Frontal cortex (tissue), 4 donors: ENCODE results near the gene SLC12A4. TPM values are rescaled to one million over a fixed set of nuclear protein-coding genes. Genes with fewer than 3 reads are reported as not detected.

Experiments
- DNase-seq, 2 donors: peaks; one replicate each; pipeline ENCODE4 v3.0.0; 2012; ENCODE audit warnings: low spot score in 2 of 2
- FAIRE-seq: peaks from 2 replicates; lab custom pipeline; 2012; peaks lifted over from hg19 to GRCh38; lab: Jason Lieb, UNC
- total RNA-seq: library from RNA; depleted of rRNA; stranded (reverse); fragments of >200 nt; gene quantifications from one replicate; pipeline ENCODE4 v1.2.3, GENCODE V29; 2014
- donor health status: control.
- donor health status: control.
- donor health status: control.

SLC12A4 gene
- total RNA-seq, 1 donor from 2014 or later, result 6.5 TPM

DNA sequence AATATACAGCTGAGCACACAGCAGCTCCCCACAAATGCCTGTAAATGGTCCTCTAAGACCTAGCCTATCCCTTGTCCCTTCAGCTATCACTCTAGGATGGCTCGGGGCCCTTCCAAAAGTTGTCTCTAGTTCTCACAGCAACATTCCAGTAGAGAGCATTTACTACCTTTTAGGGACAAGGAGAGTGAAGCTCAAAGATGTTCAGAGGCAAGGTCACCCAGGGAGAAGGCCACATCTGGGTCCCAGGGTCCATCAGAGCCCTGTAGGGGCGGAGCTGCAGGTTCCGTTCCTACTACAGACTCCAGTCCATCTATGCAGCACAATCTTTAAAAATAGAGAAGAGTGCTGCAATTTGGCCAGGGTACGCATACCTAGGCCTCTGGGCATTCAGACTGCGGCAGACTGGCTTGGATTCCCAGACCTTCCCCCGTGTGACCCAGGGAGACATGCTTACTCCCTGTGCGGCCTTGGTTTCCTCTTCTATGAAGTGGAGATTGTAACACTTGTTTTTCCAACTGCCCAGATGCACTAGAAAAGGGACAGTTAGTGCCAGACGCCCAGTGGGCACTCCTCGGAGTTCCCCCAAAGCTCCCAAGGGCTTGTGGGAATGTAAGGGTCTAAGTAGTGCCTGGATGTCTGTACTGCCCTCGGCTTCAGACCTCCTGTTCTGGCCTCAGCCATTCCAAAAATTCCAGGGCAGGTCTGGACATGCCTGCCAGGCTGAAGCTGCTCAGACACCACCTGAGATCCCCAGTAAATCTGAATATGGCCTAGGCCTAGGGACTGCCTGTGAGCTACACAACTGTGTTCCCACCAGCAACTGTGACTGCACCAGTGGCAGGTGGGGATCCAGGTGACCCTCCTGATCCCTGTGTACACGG, 2.5 kb downstream of the SLC12A4 start:
- DNase-seq (no peak), FAIRE-seq (no peak)

DNA sequence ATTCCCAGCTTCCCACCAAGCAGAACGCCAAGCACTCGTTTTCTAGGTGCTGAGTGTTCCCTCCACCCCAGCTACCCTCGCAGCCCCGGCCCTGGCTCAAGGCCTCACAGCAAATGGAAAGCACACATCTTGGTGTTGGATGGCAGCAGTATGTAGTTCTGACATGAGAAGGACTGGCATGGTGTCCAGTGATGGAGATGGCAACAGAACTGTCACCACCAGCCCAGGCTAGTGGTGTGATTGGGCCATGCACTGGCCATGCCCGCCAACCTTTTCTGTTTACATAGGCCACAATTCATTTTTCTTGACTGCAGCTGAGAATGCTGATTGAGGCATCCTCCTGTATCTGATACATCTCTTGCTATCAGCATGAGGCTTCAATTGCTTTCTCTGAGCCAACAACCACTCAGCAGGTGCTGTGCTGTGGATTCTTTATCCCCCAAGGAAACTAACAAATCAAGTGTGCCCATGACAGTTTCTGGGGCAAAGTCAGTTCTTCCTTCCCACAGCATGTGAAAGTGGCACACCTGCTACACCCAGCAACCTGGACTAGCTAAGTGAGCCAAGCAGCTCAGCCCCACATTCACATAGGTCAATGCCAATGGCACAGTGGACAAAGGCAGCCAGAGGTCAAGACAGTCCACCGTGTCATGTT, 3.8 kb downstream of the SLC12A4 start:
- DNase-seq (no peak), FAIRE-seq (no peak)

DNA sequence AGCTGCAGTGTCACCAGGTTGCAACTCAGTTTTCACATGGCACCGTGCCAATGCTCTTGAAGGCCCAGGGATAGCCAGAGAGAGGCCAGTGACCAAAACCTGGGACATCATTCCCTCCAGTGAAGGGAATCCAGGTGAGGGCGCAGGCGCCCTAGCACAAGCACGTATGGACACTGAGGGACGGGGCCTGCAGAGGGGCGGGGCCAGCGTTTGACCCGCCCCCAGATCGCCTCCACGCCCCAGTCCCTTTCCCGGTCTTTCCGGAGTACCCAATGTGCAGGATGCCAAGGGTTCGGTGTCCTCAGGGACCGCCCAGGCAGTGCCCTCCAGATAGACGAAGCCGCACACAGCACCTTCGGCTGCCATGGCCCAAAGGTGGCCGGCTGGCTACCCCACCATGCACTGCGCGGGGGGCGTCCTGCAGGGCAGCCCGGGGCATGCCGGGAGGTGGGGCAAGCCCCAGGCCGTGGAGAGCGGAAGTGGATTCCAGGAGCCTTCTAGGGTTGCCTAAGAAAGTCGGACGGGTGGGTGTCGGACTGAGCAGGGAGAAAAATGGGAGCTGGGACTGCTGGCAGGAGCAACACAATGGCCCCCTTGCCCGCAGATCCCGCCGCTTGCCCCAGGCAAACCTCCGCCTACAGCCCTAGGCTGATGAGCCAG, 4.6 kb downstream of the SLC12A4 start:
- FAIRE-seq, result no peak

DNA sequence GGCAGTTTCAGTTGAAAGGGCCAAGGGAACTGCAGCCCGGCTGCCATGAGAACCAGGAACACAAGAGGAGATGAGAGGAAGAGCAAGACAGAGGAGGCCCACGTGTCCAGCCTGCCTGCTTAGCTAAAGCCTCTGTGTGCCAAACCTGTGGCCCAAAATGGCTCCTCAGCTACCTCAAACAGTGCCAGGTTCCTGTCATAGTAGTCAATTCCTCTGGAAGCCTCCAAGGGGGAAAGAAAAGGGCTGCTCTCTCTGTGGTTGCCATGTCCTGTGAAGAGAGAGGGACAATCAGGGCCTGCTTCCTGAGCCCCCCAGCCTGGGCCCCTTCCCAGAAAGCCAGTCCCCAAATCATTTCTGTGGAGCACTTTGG, 5.2 kb downstream of the SLC12A4 start:
- no peak for DNase-seq
- FAIRE-seq, result no peak

More for the DNA sequence above, 4.6 kb downstream of the SLC12A4 start:
- no peak for DNase-seq

DNA sequence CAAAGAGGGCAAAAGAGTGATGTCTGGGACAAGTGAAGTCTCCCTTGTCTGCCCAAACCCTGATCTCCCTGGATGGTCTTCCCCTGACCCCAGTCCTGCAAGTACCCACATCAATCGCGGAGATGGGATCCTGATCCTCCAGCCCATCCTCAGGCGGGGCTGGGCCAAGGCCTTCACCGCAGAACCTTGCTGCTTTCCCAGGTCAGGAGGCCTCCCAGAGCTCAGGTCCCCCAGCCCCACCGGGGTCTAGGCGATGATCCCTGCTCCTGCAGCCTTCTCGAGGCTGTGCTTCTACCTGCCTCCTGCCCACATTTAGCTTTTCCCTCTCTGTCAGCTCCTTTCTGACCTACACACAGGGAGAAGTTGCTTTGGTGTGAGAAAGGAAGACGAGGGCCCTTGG, 6.3 kb downstream of the SLC12A4 start:
- no peak for DNase-seq
- no peak for FAIRE-seq

DNA sequence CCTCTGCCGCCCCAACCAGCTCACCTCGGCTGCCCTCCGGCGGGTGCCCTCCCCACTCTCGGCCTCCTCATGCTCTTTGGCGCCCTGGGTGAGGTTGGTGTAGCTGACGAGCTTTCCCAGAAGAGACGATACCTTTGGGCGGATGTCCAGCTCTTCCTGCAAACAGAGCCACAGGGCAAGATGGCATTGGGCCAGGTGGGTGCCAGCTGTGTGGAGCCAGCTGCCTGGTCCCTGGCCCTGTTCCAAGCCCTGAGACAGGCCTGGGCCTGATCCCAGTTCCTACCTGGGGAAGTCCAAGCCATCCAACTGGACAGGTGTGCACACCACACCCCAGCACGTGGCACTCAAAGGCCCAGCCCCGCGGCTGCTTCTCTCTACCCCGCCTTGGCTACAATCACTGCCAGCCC, 6.9 kb downstream of the SLC12A4 start:
- DNase-seq, result no peak
- FAIRE-seq, result no peak

DNA sequence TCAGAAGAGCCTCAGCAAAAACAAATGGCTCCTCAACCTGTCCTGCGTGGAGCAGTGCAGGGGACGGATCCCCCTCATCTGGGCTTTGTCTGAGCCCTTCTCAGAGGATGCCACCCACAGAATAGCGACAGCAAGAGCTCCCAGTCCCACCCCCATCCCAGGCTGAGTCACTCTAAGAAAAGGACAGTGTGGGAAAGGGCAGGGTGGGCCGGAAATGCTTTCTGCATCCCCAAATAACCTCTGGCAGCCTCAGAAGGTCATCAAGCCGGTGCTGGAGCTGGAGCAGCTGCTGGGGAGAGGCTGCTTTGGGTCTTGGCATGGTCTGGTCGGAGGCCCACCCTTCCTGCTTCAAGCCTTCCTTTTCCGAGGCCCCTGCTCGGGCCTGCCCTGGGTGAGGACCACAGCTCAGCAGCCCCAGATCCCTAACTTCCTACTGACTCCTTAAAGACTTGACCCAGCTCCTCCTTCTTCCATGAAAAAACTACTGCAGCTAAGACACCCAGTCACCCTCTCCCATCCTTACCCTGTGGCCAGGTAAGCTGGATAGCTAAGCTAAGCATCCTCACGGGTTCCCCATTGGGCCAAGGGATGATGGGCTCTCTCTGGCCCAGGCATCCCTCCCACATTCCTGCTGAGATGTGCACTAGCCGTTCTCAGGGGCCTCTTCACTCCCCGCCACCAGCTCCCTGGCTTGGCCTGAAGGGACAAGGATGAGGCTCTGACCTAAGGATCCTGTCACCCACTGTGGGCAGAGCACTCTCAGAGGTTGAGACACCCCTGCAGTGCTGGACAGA, 8.7 kb downstream of the SLC12A4 start:
- FAIRE-seq, result no peak
- DNase-seq, result peak in 1 of 2 donors; percentile 68

DNA sequence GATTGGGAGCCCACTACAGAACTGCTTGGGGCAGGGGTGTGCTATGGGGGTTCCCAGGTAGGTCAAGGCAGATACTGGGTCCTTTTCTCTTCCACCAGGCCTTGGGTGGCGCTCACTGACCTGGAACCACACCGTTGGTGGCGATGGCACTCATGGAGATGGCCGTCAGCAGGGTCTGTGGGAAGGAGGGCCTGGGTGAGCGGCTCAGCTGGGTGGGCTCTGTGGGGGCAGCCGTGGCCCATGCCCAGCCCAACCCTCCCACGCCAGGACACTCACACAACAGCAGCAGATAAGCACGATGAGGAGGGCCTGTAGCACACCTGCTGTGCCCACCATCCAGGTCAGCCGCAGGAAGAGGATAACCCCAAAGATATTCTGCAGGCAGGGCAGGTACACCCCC, 10.8 kb downstream of the SLC12A4 start:
- FAIRE-seq, result no peak
- DNase-seq, result no peak

DNA sequence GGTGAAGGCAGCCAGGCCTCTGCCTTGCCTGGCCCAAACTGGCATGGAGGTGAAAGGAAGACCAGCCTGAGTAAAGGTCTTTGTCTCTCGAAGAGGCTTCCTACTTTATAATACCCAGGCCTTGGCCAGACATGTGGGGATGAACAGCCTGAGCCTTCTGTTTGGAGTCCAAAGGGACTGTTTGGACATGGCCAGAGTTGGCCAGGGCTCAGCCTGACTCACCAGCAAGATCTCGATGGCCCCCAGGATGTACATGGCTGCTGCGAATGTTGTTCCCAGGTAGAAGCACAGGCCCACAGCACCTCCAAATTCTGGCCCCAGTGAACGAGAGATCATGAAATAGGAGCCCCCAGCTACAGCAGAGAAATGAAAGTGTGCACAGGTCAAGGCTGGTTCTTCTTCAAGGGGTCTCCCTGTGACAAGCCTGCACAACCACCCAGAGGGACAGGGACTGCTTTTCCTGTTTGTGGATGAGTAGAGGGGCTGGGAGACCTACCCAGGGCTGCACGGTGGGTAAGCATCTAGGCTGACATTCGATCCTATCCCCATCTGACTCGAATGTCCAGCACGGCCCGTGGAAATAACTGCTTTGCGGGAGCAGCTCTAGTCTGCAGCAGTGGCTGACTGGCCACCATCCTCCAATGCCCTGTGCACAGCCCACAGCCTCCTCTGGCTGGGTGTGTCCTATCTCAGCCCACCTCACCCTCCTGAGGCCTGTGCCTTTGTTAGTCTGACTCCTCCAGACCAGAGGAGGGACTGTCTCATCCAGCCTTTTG, 13.8 kb downstream of the SLC12A4 start:
- no peak for DNase-seq
- FAIRE-seq, result no peak

DNA sequence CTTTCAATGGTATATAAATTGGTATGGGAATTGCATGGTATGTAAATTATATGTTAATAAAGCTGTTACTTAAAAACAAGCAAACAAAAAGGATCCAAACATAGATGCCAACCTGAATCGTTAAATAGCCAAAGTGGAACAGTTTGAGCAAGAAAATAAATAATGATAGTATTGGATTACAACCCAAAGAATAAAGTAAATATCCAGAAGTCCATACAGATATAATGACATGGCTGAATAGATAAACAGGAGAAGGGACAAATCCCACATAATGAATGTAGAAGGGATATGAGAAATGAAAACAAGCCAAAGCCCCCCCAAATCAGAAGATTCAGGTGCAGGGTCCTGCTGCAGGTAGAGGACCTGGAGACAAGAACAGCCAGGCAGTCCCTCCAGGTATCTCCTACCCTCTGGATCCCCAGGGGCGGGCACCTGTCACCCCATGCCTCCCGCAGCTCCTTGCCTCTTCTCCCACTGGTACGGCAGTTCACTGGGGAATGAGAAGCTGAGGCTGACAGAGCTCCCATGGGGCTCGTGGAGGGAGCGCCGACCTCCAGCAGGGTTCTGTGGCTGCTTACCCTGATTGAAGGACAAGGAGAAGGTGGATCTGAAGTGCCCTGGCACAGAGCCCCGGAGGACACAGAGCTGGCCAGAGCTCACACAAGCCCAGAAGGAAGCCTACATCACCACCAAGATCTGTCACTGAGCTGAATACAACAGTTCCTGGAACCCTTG, 14.6 kb downstream of the SLC12A4 start:
- DNase-seq (no peak), FAIRE-seq (no peak)

DNA sequence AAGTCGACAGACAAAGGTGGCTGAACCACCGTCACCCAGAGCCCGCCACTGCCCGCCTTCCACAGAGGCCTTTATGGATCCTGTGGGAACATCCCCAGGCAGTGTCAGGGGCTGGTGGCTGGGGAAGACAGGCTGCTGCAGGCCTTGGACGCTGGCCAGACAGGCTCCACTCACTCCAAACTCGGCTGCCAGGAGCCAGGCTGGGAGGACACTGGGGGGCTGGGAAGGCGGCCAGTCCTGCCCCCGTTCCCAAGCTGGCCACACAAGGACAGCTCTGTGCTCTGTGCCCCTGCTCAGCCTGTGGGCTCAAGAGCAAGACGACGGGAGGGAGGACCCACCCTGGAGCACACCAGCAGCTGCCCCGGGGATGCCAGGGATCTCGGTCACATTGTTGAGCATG, 17.0 kb downstream of the SLC12A4 start:
- FAIRE-seq, result no peak
- peak; percentile 73 to 76 for DNase-seq

DNA sequence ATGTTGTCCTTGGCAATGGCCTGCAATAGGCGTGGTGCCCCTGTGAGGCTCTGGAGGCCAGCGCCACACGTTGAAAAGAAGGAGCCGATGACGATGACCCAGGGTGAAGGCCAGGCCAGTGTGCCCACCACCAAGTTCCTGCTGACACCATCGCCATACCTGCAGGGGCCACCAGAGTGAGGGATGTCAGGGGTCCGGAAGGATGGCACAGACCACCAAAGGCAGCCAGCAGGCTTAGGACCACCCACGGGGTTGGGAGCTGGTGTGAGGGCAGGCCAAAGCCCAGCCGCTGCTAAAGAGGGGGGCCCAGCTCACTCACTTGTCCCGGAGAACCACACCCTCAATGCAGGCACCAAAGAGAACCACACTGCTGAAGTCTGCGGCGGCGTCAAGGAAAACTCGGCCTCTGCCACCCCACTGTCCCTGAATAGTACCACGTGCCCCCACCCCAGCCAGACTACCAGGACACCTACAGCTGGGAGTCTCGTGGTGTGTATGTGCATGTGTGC, 18.0 kb downstream of the SLC12A4 start:
- FAIRE-seq (no peak), DNase-seq (no peak)

DNA sequence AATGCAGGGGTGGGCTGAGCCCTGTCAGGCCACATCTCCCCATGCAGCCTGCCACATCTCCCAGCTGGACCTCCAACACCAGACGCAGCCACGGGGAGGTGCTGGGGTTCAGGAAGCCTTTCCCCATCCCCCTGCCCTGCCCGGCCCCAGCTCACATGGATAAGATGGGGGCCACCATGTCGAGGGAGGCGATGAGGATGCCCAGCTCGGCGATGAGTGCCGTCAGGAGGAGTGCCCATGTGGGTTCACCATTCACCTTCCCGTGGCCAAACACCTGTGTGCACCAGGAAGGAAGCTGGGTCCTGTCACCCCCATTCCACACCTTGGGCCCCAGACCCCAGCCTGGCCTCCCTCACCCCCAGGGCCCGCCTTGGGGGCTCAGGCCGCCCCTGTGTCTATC, 18.8 kb downstream of the SLC12A4 start:
- DNase-seq (no peak), FAIRE-seq (no peak)

DNA sequence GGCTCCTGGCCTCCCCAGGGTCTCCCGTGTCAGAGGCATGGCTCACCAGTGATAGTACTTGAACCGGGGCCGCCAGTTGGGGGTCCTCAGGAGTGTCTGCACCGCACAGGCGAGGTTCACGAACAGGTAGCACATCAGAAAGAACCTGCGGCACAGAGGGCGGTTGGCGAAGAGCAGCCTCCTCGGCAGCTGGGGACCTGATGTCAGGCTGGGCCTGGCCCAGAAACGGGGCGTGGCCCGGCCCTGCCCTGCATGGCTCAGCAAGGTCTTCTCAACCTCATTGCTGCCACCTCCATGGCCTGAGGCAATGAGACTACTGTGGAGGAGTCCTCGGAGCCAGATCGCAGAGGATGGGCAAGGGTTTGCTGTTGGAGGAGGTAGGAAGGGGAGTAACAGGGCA, 20.4 kb downstream of the SLC12A4 start:
- no peak for FAIRE-seq
- no peak for DNase-seq

DNA sequence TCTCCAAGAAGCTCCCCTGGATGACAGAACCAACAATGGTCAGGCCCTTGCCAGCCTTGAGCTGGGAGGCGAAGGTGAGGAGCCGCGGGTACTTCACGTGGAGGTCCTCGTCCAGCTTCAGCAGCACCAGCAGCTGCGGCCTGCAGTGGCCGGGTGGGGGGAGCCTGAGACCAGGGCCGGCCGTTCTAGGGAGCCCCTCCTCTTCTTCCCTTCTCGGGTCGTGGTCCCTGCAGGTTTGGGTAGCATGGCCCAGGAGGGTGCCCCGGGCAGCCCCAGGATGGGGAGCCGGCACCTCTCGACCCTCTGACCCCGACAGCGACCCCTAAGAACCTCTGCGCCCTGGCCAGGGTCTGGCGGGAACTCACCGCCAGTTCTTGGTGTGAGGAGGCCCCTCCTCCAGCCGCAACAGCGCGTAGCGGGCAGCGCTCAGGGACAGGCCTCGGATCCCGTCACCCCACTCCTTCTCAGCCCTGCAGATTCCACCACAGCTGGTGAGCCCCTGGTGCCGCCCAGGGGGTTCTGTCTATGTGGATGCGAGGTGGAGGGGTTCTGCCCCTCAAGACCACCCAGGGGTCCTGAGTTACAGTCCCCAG, 21.4 kb downstream of the SLC12A4 start:
- FAIRE-seq, result no peak

DNA sequence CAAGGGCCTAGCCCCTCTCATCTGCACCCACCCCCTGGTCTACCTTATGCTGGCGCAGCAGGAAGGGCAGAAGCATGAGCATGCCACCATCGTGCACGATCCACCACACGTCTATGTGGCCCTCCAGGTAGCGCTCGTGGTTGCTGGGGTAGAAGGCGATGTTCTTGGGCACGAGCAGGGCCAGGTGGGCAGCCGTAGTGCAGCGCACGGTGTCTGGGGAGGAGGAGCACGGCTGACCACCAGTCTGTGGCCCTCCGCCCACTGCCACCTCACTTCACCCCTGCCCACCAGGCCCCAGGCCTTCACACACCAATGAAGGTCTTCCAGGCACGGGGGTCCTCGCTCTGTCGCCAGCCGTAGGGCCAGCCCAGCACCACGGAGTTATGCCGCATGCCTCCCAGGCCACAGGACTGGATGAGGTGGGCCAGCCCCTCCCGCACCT, 22.3 kb downstream of the SLC12A4 start:
- no peak for FAIRE-seq
- no peak for DNase-seq

More for the DNA sequence above, 21.4 kb downstream of the SLC12A4 start:
- no peak for DNase-seq

DNA sequence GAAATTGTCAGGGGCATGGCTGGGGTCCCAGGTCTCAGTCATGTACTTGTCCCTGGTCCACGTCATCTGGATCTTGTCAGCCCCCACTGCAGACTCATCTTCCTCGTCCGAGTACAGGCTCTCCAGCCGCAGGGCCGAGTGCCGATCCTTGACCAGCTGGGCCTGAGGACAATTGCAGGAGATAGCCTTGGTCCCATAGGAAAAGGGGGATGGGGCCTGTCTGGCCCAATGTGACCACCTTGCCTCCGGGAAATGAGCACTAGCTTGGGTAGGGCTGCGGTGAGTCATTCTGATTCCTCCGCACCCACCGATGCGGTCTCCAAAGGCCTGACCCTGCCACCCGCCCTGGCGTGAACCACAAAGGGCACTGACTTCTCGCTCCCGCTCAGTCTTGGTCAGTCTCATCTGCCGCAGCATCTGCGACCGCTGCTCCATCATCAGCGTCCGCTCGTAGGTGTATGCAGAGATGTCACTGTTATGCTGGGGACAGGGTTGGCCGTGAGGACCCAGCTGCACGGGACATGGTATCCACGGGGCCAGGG, 23.0 kb downstream of the SLC12A4 start:
- DNase-seq (no peak), FAIRE-seq (no peak)
